ENCODE results near the gene TUBG2.

TUBG2 gene

DNA sequence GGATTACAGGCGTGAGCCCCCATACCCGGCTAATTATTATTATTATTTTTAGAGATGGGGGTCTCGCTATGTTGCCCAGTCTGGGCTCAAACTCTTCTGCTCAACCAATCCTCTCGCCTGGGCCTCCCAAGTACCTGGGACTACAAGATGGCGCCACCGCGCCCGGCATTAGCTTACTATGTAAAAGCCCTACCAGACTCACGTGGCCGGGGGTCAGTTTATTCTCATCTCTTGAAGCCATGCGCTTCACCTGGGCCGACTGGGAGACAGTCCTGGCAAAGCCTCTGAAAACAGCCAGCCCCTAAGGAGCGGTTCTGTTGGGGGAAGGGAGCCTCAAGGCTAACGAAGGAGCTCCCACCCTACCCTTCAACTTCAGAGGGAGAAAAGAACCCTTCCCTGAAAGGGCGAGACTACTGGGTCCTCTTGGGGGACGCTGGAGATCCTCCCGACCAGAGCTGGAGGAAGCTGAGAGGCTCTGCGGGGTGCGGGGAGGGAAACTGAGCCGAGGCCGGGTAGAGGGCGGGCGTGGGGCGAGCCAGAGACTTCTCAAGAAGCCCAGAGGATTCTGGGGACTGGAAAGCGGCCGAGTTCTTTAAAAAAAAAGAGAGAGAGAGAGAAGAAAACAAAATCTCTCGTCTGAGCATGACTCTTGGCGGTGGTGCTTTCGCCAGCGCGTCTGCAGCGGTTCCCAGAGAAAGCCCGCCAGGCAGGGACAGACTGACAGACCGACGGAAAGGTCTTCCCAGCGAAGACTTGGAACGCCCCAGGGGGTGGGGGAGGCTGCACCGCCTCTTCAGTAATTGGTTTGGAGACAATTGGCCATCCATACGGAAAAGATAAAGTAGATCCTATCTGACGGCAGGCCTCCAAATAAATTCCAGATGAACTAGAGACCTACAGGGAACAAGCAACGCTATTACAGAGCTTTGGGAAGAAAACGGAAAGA, 5.6 kb upstream of the TUBG2 start:
- TF ChIP-seq, protein P1, sequence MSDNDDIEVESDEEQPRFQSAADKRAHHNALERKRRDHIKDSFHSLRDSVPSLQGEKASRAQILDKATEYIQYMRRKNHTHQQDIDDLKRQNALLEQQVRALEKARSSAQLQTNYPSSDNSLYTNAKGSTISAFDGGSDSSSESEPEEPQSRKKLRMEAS (IDR thresholded peaks at IDR 0.05) = no peak
- TF ChIP-seq, protein P2, sequence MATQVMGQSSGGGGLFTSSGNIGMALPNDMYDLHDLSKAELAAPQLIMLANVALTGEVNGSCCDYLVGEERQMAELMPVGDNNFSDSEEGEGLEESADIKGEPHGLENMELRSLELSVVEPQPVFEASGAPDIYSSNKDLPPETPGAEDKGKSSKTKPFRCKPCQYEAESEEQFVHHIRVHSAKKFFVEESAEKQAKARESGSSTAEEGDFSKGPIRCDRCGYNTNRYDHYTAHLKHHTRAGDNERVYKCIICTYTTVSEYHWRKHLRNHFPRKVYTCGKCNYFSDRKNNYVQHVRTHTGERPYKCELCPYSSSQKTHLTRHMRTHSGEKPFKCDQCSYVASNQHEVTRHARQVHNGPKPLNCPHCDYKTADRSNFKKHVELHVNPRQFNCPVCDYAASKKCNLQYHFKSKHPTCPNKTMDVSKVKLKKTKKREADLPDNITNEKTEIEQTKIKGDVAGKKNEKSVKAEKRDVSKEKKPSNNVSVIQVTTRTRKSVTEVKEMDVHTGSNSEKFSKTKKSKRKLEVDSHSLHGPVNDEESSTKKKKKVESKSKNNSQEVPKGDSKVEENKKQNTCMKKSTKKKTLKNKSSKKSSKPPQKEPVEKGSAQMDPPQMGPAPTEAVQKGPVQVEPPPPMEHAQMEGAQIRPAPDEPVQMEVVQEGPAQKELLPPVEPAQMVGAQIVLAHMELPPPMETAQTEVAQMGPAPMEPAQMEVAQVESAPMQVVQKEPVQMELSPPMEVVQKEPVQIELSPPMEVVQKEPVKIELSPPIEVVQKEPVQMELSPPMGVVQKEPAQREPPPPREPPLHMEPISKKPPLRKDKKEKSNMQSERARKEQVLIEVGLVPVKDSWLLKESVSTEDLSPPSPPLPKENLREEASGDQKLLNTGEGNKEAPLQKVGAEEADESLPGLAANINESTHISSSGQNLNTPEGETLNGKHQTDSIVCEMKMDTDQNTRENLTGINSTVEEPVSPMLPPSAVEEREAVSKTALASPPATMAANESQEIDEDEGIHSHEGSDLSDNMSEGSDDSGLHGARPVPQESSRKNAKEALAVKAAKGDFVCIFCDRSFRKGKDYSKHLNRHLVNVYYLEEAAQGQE (IDR thresholded peaks at IDR 0.05; ENCODE audit: low read depth) = no peak

DNA sequence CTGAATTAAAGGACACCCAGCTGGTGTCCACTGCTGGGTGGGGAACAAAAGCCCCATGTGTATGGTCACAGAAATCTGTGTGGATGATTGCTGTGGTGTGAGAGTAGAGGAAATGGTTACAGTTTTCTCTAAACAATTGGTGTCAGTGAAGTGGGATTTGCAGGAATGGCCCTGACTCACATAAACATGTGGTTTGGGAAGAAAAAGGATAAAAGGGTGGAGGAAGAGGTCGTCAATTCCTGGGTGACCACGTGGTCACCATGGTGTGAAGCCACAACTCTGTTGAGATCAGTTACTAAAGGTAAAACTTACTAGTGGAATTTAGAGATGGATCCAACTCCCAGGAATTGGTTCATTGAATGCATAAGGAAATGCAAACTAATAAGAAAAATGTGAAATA, 3.6 kb upstream of the TUBG2 start:
- TF ChIP-seq CREB1 (IDR thresholded peaks at IDR 0.05; ENCODE audit: low read depth) (no peak), TCF12 (IDR thresholded peaks at IDR 0.05; ENCODE audit: low read depth) (no peak), RAD21 (IDR thresholded peaks at IDR 0.05; ENCODE audit: low read depth) (no peak), ZBTB7A (IDR thresholded peaks at IDR 0.05; ENCODE audit: low read depth) (no peak)
- TF ChIP-seq, protein P3, sequence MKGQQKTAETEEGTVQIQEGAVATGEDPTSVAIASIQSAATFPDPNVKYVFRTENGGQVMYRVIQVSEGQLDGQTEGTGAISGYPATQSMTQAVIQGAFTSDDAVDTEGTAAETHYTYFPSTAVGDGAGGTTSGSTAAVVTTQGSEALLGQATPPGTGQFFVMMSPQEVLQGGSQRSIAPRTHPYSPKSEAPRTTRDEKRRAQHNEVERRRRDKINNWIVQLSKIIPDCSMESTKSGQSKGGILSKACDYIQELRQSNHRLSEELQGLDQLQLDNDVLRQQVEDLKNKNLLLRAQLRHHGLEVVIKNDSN (IDR thresholded peaks at IDR 0.05) = no peak

DNA sequence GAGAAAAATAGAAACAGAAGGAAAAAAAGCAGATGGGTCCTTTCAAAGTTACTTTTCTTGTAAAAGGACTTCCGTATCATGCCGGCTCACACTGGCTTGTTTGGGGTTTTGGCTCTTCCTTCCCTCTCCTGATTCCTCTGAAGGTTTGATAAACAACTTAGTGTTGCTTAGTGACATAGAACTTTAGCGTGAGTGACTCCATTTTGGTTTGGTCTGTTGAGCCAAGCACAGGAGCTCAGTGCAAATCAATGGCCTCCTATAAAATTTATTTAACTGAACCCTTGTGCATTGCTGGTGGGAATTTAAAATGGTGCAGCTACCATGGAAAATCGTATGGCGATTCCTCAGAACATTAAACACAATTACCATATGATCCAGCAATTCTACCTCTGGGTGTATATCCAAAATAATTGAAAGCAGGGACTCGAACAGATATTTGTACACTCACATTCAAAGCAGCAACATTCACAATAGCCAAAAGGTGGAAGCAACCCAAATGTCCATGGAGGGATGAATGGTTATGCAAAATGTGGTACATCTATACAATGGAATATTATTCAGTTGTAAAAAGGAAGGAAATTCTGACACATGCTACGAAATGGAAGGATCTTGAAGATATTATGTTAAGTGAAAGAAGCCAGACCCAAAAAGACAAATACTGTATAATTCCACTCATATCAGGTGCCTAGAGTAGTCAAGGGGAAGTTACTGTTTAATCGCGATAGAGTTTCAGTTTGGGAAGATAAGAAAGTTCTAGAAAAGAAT, 1.1 kb upstream of the TUBG2 start:
- TF ChIP-seq, protein P3 (IDR thresholded peaks at IDR 0.05) = no peak
- TF ChIP-seq YY1 (IDR thresholded peaks at IDR 0.05; ENCODE audit: low read depth) (no peak), NFIC (IDR thresholded peaks at IDR 0.05) (no peak), FOXM1 (IDR thresholded peaks at IDR 0.05; ENCODE audit: borderline replicate concordance, low read depth) (no peak), CEBPB (IDR thresholded peaks at IDR 0.05) (no peak), EP300 (IDR thresholded peaks at IDR 0.05; ENCODE audit: borderline replicate concordance) (no peak), TAF1 (IDR thresholded peaks at IDR 0.05; ENCODE audit: low read depth) (no peak), TCF12 (IDR thresholded peaks at IDR 0.05; ENCODE audit: low read depth) (no peak), TEAD4 (IDR thresholded peaks at IDR 0.05) (no peak), CREB1 (IDR thresholded peaks at IDR 0.05; ENCODE audit: low read depth) (no peak), EGR1 (IDR thresholded peaks at IDR 0.05) (no peak)
- TF ChIP-seq, protein P2 (IDR thresholded peaks at IDR 0.05; ENCODE audit: low read depth) = no peak

DNA sequence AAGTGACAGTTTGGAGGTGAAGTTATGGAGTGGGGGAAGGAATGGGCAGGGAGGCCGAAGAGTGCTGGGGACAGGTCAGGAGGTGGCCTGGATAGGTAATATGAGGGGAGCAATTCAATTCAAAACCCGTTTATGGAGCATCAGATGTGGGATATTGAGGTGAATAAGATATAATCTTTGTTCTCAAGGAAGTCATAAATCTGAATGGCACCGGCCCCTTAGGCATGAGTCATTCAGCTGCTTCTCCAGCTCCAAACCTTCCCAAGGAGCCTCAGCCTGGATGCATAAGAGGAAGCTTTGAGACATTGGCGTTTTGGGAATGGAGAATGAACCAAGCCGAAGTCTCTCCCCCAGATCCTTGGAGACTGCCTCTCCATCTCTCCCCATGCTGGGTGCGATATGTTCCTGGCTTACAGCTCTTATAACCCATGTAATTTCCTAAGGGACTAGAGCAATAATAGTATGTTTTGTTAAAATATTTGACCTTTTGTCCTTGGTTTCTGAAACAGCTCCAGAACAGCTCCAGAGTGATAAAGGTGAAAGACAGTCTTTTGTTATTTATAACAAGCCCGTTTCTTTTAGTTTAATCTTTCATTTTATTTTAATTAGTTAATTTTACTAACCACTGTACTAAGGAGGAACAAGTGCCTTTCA, 1.7 kb downstream of the TUBG2 start:
- TF ChIP-seq, protein P1 (IDR thresholded peaks at IDR 0.05) = no peak
- TF ChIP-seq CEBPB (IDR thresholded peaks at IDR 0.05) = no peak
- no peak for TF ChIP-seq TEAD4 (IDR thresholded peaks at IDR 0.05)
- TF ChIP-seq, protein P2 (IDR thresholded peaks at IDR 0.05; ENCODE audit: low read depth) = no peak
- no peak for TF ChIP-seq YY1 (IDR thresholded peaks at IDR 0.05; ENCODE audit: low read depth)
- no peak for TF ChIP-seq EP300 (IDR thresholded peaks at IDR 0.05; ENCODE audit: borderline replicate concordance)
- no peak for TF ChIP-seq TCF12 (IDR thresholded peaks at IDR 0.05; ENCODE audit: low read depth)
- TF ChIP-seq EGR1 (IDR thresholded peaks at IDR 0.05) = no peak
- TF ChIP-seq TAF1 (IDR thresholded peaks at IDR 0.05; ENCODE audit: low read depth) = no peak
- TF ChIP-seq, protein P3 (IDR thresholded peaks at IDR 0.05) = no peak
- no peak for TF ChIP-seq FOXM1 (IDR thresholded peaks at IDR 0.05; ENCODE audit: borderline replicate concordance, low read depth)
- no peak for TF ChIP-seq CREB1 (IDR thresholded peaks at IDR 0.05; ENCODE audit: low read depth)
- TF ChIP-seq ZBTB7A (IDR thresholded peaks at IDR 0.05; ENCODE audit: low read depth) = no peak
- TF ChIP-seq RAD21 (IDR thresholded peaks at IDR 0.05; ENCODE audit: low read depth) = no peak
- TF ChIP-seq NFIC (IDR thresholded peaks at IDR 0.05) = no peak
